Upper lobe of left lung (tissue), 4 donors: ENCODE measurements around the gene SGPL1.

Experiments used
- CTCF ChIP-seq, 6 experiments: fragments of 450-650 bp in 4 of 6; fragments of 200-600 bp in 2 of 6; sonication (generic) in 2 of 6; IDR thresholded peaks; one replicate each; pipeline ENCODE4 v1.5.1; 2016 to 2019; ENCODE audit warnings: antibody characterized with exemption in 6 of 6
- EP300 ChIP-seq, 4 donors: sonication (generic); formaldehyde crosslinking; IDR thresholded peaks; one replicate each; pipeline ENCODE4 v1.5.1; 2017; ENCODE audit warnings: antibody characterized with exemption in 4 of 4, control low read depth in 2 of 4

- TF ChIP-seq CTCF (IDR thresholded peaks at IDR 0.05): no peak
- TF ChIP-seq EP300 (IDR thresholded peaks at IDR 0.05): no peak
These were observed 16.5 kb downstream of the SGPL1 start for GRCh38 chr10:70832221-70832620.
